ENCODE measurements around the gene UPK3BL1. TPM values are rescaled to one million over a fixed set of nuclear protein-coding genes. Genes with fewer than 3 reads are reported as not detected.
"Not testable (repeated sequence)": the region's sequence is repeated elsewhere in the genome, so short reads cannot be mapped to it uniquely, and the experiment has no call there.

The UPK3BL1 gene
- total and polyA plus RNA-seq, 2 experiments from 2014 or later, result 31.7 to 32.2 TPM

- H3K9me2 ChIP-seq (replicated peaks; ENCODE audit: insufficient read depth); H3K27me3 ChIP-seq; H3K9me3 ChIP-seq (ENCODE audit: low read depth); DNase-seq (ENCODE audit: low spot score); H3K4me1 ChIP-seq (ENCODE audit: insufficient read depth); H3K27ac ChIP-seq; H3K4me2 ChIP-seq; H4K20me1 ChIP-seq (ENCODE audit: insufficient read depth, poor library complexity, severe bottlenecking); H3K79me2 ChIP-seq; H3K36me3 ChIP-seq (replicated peaks; ENCODE audit: insufficient read depth, low read depth); H3K4me3 ChIP-seq; H2AFZ ChIP-seq: not testable (repeated sequence)
- 83% methylated on average over 2 of the region's 19 CpGs for WGBS (ENCODE audit: low lambda C conversion rate, missing lambda C conversion rate)
Measured at GRCh38 chr7:102604431-102605145, 38.0 kb downstream of the UPK3BL1 start.

GRCh38 chr7:102602317-102602716 is 40.3 kb downstream of the UPK3BL1 start:
- not testable (repeated sequence) for H3K4me1 ChIP-seq (ENCODE audit: insufficient read depth); H3K9me3 ChIP-seq (ENCODE audit: low read depth); H3K36me3 ChIP-seq (replicated peaks; ENCODE audit: insufficient read depth, low read depth); H3K27ac ChIP-seq; DNase-seq (ENCODE audit: low spot score); H3K9me2 ChIP-seq (replicated peaks; ENCODE audit: insufficient read depth); H3K4me3 ChIP-seq; H3K79me2 ChIP-seq; H3K27me3 ChIP-seq; H3K4me2 ChIP-seq; H2AFZ ChIP-seq; H4K20me1 ChIP-seq (ENCODE audit: insufficient read depth, poor library complexity, severe bottlenecking)
- no CpG with 5 or more reads among the region's 12 CpGs for WGBS (ENCODE audit: low lambda C conversion rate, missing lambda C conversion rate)

GRCh38 chr7:102599699-102600098 is 42.9 kb downstream of the UPK3BL1 start:
- not testable (repeated sequence) for H3K27me3 ChIP-seq; H3K36me3 ChIP-seq (replicated peaks; ENCODE audit: insufficient read depth, low read depth); H3K4me3 ChIP-seq; H3K79me2 ChIP-seq; H4K20me1 ChIP-seq (ENCODE audit: insufficient read depth, poor library complexity, severe bottlenecking); DNase-seq (ENCODE audit: low spot score); H2AFZ ChIP-seq; H3K9me3 ChIP-seq (ENCODE audit: low read depth); H3K27ac ChIP-seq; H3K4me2 ChIP-seq; H3K4me1 ChIP-seq (ENCODE audit: insufficient read depth); H3K9me2 ChIP-seq (replicated peaks; ENCODE audit: insufficient read depth)
- no CpG with 5 or more reads among the region's 9 CpGs for WGBS (ENCODE audit: low lambda C conversion rate, missing lambda C conversion rate)

GRCh38 chr7:102596036-102596435 is 46.6 kb downstream of the UPK3BL1 start:
- H3K79me2 ChIP-seq; H3K4me3 ChIP-seq; H3K27me3 ChIP-seq; H3K27ac ChIP-seq; H3K9me3 ChIP-seq (ENCODE audit: low read depth); H2AFZ ChIP-seq; H4K20me1 ChIP-seq (ENCODE audit: insufficient read depth, poor library complexity, severe bottlenecking); H3K36me3 ChIP-seq (replicated peaks; ENCODE audit: insufficient read depth, low read depth); H3K4me1 ChIP-seq (ENCODE audit: insufficient read depth); H3K9me2 ChIP-seq (replicated peaks; ENCODE audit: insufficient read depth); H3K4me2 ChIP-seq; DNase-seq (ENCODE audit: low spot score): not testable (repeated sequence)
- WGBS (ENCODE audit: low lambda C conversion rate, missing lambda C conversion rate), result 94% methylated on average over 4 of the region's 10 CpGs

GRCh38 chr7:102593637-102594334 is 48.8 kb downstream of the UPK3BL1 start:
- H3K4me3 ChIP-seq; H3K9me2 ChIP-seq (replicated peaks; ENCODE audit: insufficient read depth); H3K27ac ChIP-seq; H3K4me2 ChIP-seq; H3K27me3 ChIP-seq; H3K9me3 ChIP-seq (ENCODE audit: low read depth); H3K4me1 ChIP-seq (ENCODE audit: insufficient read depth); H3K79me2 ChIP-seq; H2AFZ ChIP-seq; DNase-seq (ENCODE audit: low spot score); H4K20me1 ChIP-seq (ENCODE audit: insufficient read depth, poor library complexity, severe bottlenecking); H3K36me3 ChIP-seq (replicated peaks; ENCODE audit: insufficient read depth, low read depth): not testable (repeated sequence)
- WGBS (ENCODE audit: low lambda C conversion rate, missing lambda C conversion rate), result no CpG with 5 or more reads among the region's 68 CpGs

GRCh38 chr7:102592477-102593019 is 50.0 kb downstream of the UPK3BL1 start:
- not testable (repeated sequence) for DNase-seq (ENCODE audit: low spot score); H3K9me3 ChIP-seq (ENCODE audit: low read depth); H2AFZ ChIP-seq; H4K20me1 ChIP-seq (ENCODE audit: insufficient read depth, poor library complexity, severe bottlenecking); H3K4me1 ChIP-seq (ENCODE audit: insufficient read depth); H3K27ac ChIP-seq; H3K79me2 ChIP-seq; H3K9me2 ChIP-seq (replicated peaks; ENCODE audit: insufficient read depth); H3K4me3 ChIP-seq; H3K27me3 ChIP-seq; H3K4me2 ChIP-seq; H3K36me3 ChIP-seq (replicated peaks; ENCODE audit: insufficient read depth, low read depth)
- WGBS (ENCODE audit: low lambda C conversion rate, missing lambda C conversion rate), result 28% methylated on average over 9 of the region's 26 CpGs

GRCh38 chr7:102589857-102590256 is 52.7 kb downstream of the UPK3BL1 start:
- H4K20me1 ChIP-seq (ENCODE audit: insufficient read depth, poor library complexity, severe bottlenecking); DNase-seq (ENCODE audit: low spot score); H2AFZ ChIP-seq; H3K27ac ChIP-seq; H3K27me3 ChIP-seq; H3K4me1 ChIP-seq (ENCODE audit: insufficient read depth); H3K79me2 ChIP-seq; H3K9me2 ChIP-seq (replicated peaks; ENCODE audit: insufficient read depth); H3K4me3 ChIP-seq; H3K4me2 ChIP-seq; H3K36me3 ChIP-seq (replicated peaks; ENCODE audit: insufficient read depth, low read depth); H3K9me3 ChIP-seq (ENCODE audit: low read depth): not testable (repeated sequence)
- WGBS (ENCODE audit: low lambda C conversion rate, missing lambda C conversion rate), result no CpG with 5 or more reads among the region's 9 CpGs

Measured in hepatocyte (in vitro differentiated cells).